PC-9 (cell line): Measurements from ENCODE around the gene TTR.

Experiments
- CTCF ChIP-seq: fragments of 200-600 bp; sonication (generic); conservative IDR thresholded peaks from 2 replicates; pipeline ENCODE4 v1.6.1; 2017; ENCODE audit warnings: mixed run types, antibody characterized with exemption, mild to moderate bottlenecking, moderate library complexity
- EZH2 ChIP-seq: fragments of 200-600 bp; sonication (generic); IDR thresholded peaks from 2 replicates; pipeline ENCODE4 v1.8.0; 2017; ENCODE audit warnings: antibody characterized with exemption, low read depth

DNA sequence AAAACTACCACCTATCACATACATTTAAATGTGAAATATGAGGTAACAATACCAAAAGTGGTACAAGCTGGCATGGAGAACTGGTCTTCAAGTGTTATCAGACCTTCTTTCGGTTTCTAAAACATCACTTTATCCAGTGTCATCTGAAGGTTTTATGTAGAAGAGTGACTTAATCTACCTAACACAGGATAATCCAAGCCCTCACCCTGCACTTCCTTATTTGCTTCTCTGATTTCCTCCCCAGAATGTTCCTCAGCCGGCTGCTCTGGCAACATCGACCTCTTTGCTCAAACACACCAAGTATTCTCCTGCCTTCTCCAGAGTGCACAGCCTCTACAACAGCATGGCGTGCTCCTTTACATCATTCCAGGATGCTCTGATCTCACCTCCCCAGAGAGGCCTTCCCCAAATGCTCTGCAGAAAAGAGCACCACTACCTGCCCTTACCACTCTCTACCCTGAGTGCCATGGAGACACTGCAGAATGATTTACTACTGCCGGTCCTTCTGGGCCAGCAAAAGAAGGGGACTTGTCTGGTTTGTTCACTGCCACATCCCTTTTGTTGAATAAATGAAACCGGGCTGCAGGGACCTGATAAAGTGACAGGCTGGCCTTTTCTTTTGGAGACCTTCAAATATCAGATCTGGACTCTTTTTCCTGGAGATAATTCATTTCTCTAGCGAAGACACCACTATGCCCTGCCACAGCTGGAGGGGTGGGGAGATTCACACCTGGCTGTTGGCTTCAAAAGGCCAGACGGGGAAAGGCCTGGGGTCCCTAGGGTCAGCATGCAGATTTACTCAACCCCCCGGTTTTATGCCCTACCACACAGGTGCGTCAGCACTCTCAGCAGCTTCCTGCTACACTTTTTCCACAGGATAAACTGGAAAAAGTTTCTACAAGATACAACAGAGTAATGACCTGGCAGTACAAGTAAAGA is 42.0 kb downstream of the TTR start:
- TF ChIP-seq CTCF (no peak), EZH2 (no peak)
